Omental fat pad (tissue), 4 donors: Measurements from ENCODE around the gene RTN4. TPM values are rescaled to one million over a fixed set of nuclear protein-coding genes. Genes with fewer than 3 reads are reported as not detected.

Experiments used
- ATAC-seq: fragments of 150-250 bp; one replicate; pipeline ENCODE4 v1.9.1; 2016; ENCODE audit warnings: mild to moderate bottlenecking, moderate library complexity; ENCODE audit not compliant: low FRiP score
- DNase-seq: peaks from one replicate; pipeline ENCODE4 v3.0.0-alpha.2; 2019; ENCODE audit warnings: low spot score
- total RNA-seq, 4 donors: library from RNA; depleted of rRNA; stranded (reverse); fragments of >200 nt; gene quantifications; one replicate each; pipeline ENCODE4 v1.1.0, GENCODE V29; 2016
- TF ChIP-seq, protein P1 (sequence below), 3 donors: fragments of 450-650 bp; IDR thresholded peaks; one replicate each; pipeline ENCODE4 v1.5.1; 2016 to 2017; ENCODE audit warnings: antibody characterized with exemption in 3 of 3, mild to moderate bottlenecking in 3 of 3, moderate library complexity in 2 of 3

The RTN4 gene
- total RNA-seq, 4 donors from 2014 or later = 308 to 566 (median 400) TPM

DNA sequence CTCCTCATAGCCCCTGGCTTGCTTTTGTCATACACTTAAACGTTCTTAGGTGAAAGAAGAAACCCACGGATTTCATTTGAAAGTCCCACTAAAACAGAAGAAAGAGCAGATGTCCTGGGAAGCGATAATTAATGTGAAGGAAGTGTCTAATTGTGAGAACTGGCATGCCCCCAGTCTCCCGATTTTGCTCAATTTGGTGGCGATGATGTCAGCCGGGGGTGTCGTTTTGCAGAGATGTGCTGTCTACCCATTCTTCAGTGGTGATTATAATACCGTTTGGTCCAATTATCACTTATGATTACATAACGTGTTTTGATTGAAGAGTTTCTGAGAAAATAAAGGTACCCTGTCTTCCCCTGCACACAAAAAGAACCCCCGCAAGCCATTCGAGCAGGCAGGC lies 103.1 kb downstream of the RTN4 start:
- ATAC-seq (no peak), DNase-seq (no peak)

DNA sequence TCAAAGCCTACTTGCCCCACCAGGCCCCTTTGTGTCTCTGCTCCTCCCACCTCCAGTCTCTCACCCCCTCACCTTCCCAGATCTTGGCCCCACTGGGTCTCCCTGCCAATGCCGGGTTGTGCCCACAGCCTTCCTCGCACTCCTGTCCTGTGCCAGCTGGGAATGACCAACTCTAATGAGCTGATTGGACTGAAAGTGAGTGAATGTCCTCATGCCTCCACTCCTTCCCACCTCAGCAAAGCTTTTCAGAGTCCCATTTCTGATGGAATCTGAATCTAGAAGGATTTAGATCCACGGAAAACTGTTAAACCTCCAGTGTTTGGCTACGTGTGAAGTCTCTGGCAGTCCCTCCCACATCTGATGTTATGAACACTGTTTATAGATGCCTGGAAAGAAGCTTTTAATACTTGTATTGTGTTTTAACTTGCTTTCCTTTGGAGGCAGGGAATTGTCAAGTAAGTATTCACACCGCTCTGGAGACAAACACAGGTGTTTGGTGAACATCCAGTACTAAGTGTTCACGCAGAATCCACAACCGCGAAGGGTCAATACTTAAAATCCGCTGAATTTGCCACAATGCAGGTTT lies 103.9 kb downstream of the RTN4 start:
- no peak for DNase-seq
- TF ChIP-seq, protein P1, sequence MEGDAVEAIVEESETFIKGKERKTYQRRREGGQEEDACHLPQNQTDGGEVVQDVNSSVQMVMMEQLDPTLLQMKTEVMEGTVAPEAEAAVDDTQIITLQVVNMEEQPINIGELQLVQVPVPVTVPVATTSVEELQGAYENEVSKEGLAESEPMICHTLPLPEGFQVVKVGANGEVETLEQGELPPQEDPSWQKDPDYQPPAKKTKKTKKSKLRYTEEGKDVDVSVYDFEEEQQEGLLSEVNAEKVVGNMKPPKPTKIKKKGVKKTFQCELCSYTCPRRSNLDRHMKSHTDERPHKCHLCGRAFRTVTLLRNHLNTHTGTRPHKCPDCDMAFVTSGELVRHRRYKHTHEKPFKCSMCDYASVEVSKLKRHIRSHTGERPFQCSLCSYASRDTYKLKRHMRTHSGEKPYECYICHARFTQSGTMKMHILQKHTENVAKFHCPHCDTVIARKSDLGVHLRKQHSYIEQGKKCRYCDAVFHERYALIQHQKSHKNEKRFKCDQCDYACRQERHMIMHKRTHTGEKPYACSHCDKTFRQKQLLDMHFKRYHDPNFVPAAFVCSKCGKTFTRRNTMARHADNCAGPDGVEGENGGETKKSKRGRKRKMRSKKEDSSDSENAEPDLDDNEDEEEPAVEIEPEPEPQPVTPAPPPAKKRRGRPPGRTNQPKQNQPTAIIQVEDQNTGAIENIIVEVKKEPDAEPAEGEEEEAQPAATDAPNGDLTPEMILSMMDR (IDR thresholded peaks at IDR 0.05) = no peak
- ATAC-seq = no peak

More for the DNA sequence above, 103.1 kb downstream of the RTN4 start:
- TF ChIP-seq, protein P1 (IDR thresholded peaks at IDR 0.05) = no peak

DNA sequence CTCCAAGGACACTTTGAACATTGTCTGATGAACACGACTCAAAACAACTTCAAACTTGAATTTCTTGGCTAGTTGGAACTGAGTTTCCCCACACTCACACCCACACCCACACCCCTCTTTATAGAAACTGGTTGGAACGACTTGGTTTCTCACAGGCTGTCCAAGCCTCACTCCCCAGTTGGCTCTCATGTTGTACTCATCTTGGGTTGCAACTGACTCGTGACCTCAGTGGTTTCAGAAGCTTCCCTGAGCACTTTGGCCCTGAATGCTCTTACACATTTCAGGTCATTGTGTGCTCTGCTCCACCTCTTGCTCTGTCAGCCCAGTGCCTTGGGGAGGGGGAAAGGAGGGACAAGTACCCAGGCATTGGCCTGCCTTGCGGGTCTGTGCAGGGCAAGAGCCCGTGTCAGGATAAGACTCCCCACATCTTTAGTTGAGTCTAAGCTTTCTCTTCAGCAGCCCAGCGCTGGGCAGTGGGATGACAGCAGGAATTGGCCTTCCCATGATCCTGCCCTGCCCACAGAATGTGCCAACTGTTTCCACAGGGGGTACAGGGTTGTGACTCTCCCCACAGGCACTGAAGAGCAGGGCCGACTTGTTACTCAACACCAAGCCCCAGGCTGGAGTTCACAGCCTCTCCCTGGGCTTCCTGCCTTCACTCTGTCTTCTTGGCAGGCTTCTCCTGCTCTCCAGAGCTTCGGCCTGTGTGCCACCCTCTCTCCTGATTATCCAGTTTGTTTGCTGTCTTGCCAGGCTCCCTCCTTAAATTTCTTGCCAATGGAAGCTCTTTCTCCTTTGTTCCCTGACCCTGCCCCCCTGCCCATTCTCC lies 104.6 kb downstream of the RTN4 start:
- DNase-seq (peak; percentile 24), ATAC-seq (peak; percentile 78)
- TF ChIP-seq, protein P1 (IDR thresholded peaks at IDR 0.05) = no peak

DNA sequence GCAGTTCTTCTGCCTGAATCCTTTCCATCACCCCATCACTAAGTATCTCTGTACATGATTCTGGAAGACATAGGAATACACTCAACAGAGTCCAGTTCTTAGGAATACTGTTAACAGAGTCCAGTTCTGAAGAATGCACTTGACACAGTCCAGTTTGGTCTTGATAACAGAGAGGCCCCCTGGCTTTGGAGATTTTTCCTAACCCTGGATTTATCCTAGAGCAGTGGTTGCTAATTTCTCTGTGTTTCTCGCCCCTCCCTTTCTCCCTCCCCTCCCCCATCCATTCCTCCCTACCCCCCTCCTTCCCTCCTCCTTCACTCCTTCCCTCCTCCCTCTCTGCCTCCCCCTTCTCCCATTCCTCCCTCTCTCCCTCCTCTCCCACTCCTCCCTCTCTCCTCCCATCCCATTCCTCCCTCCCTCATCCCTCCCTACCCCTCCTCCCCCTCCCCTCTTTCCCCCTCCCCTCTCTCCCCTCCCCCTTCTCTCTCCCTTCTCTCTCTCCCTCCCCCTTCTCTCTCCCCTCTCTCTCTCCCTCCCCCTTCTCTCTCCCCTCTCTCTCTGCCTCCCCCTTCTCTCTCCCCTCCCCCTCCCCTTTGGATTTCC lies 105.4 kb downstream of the RTN4 start:
- ATAC-seq = no peak
- no peak for DNase-seq
- TF ChIP-seq, protein P1 (IDR thresholded peaks at IDR 0.05) = no peak

DNA sequence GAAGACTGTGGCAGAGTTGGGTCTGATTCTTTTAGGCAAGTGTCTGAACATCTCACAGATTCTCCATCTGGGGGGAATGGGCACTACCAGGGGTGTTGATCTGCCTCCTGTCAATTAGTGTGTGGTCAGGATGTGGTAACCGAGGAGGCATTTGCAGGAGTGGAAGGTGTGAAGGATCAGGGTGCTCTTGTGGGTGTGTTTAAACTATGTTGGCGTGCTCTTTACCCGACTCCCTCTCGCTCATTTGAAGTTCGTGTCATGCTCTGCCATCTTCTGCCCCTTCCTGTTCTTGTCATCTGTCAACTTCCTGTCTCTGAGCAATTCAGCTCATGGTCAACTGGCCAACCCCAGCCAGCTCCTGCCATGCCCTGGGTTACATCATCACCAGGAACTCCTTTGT lies 107.9 kb downstream of the RTN4 start:
- TF ChIP-seq, protein P1 (IDR thresholded peaks at IDR 0.05) = no peak
- DNase-seq (no peak), ATAC-seq (no peak)

DNA sequence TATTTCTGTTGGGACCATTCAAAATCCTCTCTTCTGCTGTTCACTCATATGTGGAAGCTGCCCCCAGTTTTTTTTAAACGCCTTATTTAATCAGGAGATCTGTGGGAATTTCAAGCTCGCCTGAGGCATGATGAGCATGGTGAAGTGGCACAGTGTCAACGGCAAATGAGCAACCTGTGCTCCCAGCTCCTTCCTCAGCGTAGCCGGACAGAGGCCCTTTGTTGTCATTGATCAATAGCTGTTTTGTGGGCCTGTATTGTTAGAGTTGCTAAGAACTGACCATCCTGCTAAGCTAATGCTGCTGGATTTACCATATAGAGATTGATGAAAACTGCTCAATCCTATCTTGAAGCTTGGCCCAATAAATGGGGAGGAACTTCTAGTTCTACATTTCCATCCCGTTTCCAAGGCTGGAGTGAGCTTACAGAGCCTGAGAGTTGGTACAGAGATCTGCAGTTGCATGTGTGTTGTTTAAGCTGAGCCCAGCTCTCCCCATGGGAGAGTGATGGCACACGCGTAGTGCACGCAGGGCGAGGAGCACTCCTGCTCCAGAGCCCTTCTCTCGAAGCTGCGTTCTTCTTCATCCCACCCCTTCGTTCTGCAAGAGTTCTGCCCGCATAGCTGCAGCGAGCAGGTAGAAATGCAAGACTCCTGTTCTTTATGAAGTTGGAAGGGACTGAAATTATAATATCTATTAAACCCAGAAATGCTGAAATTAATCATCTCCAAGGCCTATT lies 108.8 kb downstream of the RTN4 start:
- no peak for ATAC-seq
- no peak for DNase-seq

More for the DNA sequence above, 108.8 kb downstream of the RTN4 start:
- TF ChIP-seq, protein P1 (IDR thresholded peaks at IDR 0.05) = no peak
